ENCODE measurements around the gene ATP4B.
"Not testable (repeated sequence)": the region's sequence is repeated elsewhere in the genome, so short reads cannot be mapped to it uniquely, and the experiment has no call there.

ATP4B gene

GRCh38 chr13:113623491-113624234, 34.3 kb downstream of the ATP4B start:
- no peak for DNase-seq

- no peak for DNase-seq
Measured at GRCh38 chr13:113622791-113623490, 35.1 kb downstream of the ATP4B start.

- not testable (repeated sequence) for DNase-seq
Measured at GRCh38 chr13:113621986-113622550, 35.9 kb downstream of the ATP4B start.

GRCh38 chr13:113621498-113621897, 36.5 kb downstream of the ATP4B start:
- DNase-seq, result not testable (repeated sequence)

- no peak for DNase-seq
Measured at GRCh38 chr13:113621046-113621445, 37.0 kb downstream of the ATP4B start.

GRCh38 chr13:113620036-113620796, 37.8 kb downstream of the ATP4B start:
- no peak for DNase-seq

- no peak for DNase-seq
Measured at GRCh38 chr13:113618455-113618854, 39.5 kb downstream of the ATP4B start.

- no peak for DNase-seq
Measured at GRCh38 chr13:113617961-113618360, 40.0 kb downstream of the ATP4B start.

- no peak for DNase-seq
Measured at GRCh38 chr13:113616991-113617749, 40.8 kb downstream of the ATP4B start.

GRCh38 chr13:113616281-113616906, 41.6 kb downstream of the ATP4B start:
- DNase-seq, result no peak

- DNase-seq, result no peak
Measured at GRCh38 chr13:113613789-113614379, 44.1 kb downstream of the ATP4B start.

GRCh38 chr13:113612607-113613006, 45.4 kb downstream of the ATP4B start:
- DNase-seq, result no peak

- no peak for DNase-seq
Measured at GRCh38 chr13:113611996-113612395, 46.0 kb downstream of the ATP4B start.

- DNase-seq, result no peak
Measured at GRCh38 chr13:113610266-113610665, 47.7 kb downstream of the ATP4B start.

GRCh38 chr13:113609616-113610015, 48.4 kb downstream of the ATP4B start:
- no peak for DNase-seq

- DNase-seq, result no peak
Measured at GRCh38 chr13:113608967-113609533, 48.9 kb downstream of the ATP4B start.

GRCh38 chr13:113607889-113608635, 49.9 kb downstream of the ATP4B start:
- DNase-seq, result no peak

GRCh38 chr13:113607056-113607888, 50.7 kb downstream of the ATP4B start:
- DNase-seq, result no peak

GRCh38 chr13:113605866-113606438, 52.0 kb downstream of the ATP4B start:
- DNase-seq, result no peak

Measured in right hindlimb (tissue), 1 donor.